Retina (tissue), 1 donor: ENCODE results near the gene SUPT4H1.
A peak's percentile ranks its signal among the peaks of the same experiment; 100 is the strongest.

Source experiments
- DNase-seq: peaks from one replicate; pipeline ENCODE4 v3.0.0-alpha.2; 2016

SUPT4H1 gene

GRCh38 chr17:58338841-58339754 is 12.9 kb downstream of the SUPT4H1 start:
- DNase-seq = peak; percentile 52

- DNase-seq = no peak
Measured at GRCh38 chr17:58338454-58338840, 13.6 kb downstream of the SUPT4H1 start.

- DNase-seq = peak; percentile 47
Measured at GRCh38 chr17:58337600-58338453, 14.2 kb downstream of the SUPT4H1 start.

- DNase-seq = no peak
Measured at GRCh38 chr17:58337210-58337599, 14.8 kb downstream of the SUPT4H1 start.

GRCh38 chr17:58336456-58337209 is 15.4 kb downstream of the SUPT4H1 start:
- DNase-seq = no peak

GRCh38 chr17:58335779-58336455 is 16.1 kb downstream of the SUPT4H1 start:
- DNase-seq = no peak

- no peak for DNase-seq
Measured at GRCh38 chr17:58335061-58335731, 16.8 kb downstream of the SUPT4H1 start.

GRCh38 chr17:58334661-58335060 is 17.3 kb downstream of the SUPT4H1 start:
- DNase-seq = no peak

- DNase-seq = no peak
Measured at GRCh38 chr17:58334256-58334655, 17.7 kb downstream of the SUPT4H1 start.

GRCh38 chr17:58333736-58334207 is 18.2 kb downstream of the SUPT4H1 start:
- DNase-seq = no peak

- DNase-seq = no peak
Measured at GRCh38 chr17:58332778-58333735, 18.9 kb downstream of the SUPT4H1 start.

- DNase-seq = no peak
Measured at GRCh38 chr17:58331815-58332777, 19.9 kb downstream of the SUPT4H1 start.

GRCh38 chr17:58330997-58331814 is 20.8 kb downstream of the SUPT4H1 start:
- DNase-seq = no peak

GRCh38 chr17:58330538-58330996 is 21.4 kb downstream of the SUPT4H1 start:
- DNase-seq = no peak

- DNase-seq = no peak
Measured at GRCh38 chr17:58329810-58330537, 22.0 kb downstream of the SUPT4H1 start.

- peak; percentile 52 for DNase-seq
Measured at GRCh38 chr17:58329035-58329809, 22.8 kb downstream of the SUPT4H1 start.
